K562 (cell line): Measurements from ENCODE around the gene SLC4A2. TPM values are rescaled to one million over a fixed set of nuclear protein-coding genes. Genes with fewer than 3 reads are reported as not detected.

Source experiments
- ATAC-seq: fragments of 200-7000 bp; cut with Tn5 transposase; 3 replicates; pipeline ENCODE4 v1.9.1; 2020; ENCODE audit warnings: moderate library complexity
- BruUV-seq: library from RNA; stranded (reverse); fragments of 400-500 nt; replicated peaks from 2 replicates; lab custom pipeline; 2021; lab: Mats Ljungman, UMichigan
- CTCF ChIA-PET: fragments of 300-600 bp; formaldehyde crosslinking; extraction: SDS; loops from one replicate; lab custom pipeline; 2021; ENCODE audit warnings: low intra/inter-chr PET ratio; lab: Yijun Ruan, JAX
- POLR2A ChIA-PET: fragments of 300-600, 350-650 bp; sonication (Branson Sonifier 250); formaldehyde crosslinking; extraction: SDS; loops from one replicate; lab custom pipeline; 2021; ENCODE audit warnings: antibody characterized with exemption, inconsistent platforms; lab: Yijun Ruan, JAX
- DNase-seq, 4 experiments: peaks; one replicate each; pipeline versions ENCODE4 v3.0.0 to v3.0.0-alpha.2; 2011 to 2018; ENCODE audit warnings: low spot score in 3 of 4, mixed read lengths in 3 of 4; ENCODE audit errors: extremely low read depth in 1 of 4
- FAIRE-seq: peaks from 2 replicates; lab custom pipeline; 2011; peaks lifted over from hg19 to GRCh38; lab: Jason Lieb, UNC
- H2AFZ ChIP-seq: 2 replicates; pipeline ENCODE4 v1.6.0; 2011; ENCODE audit warnings: low read depth, low read length, control low read depth, inconsistent platforms
- H3K27ac ChIP-seq: fragments of 200-600 bp; 3 replicates; pipeline ENCODE4 v1.8.0; 2011; ENCODE audit warnings: low read depth, mild to moderate bottlenecking, control low read depth, inconsistent platforms, low read length, moderate library complexity, mixed read lengths; ENCODE audit errors: extremely low read depth
- H3K27me3 ChIP-seq, 2 experiments: fragments of 300-600 bp in 1 of 2; 2 replicates in 1 of 2; 3 replicates in 1 of 2; pipeline versions ENCODE4 v1.6.0 to v1.8.0; 2011; ENCODE audit warnings: inconsistent platforms in 2 of 2, low read length in 2 of 2, mild to moderate bottlenecking in 1 of 2, mixed read lengths in 1 of 2, moderate library complexity in 1 of 2; ENCODE audit not compliant: control insufficient read depth in 2 of 2, insufficient read depth in 2 of 2
- H3K36me3 ChIP-seq: fragments of 300-600 bp; 3 replicates; pipeline ENCODE4 v1.8.0; 2011; ENCODE audit warnings: mild to moderate bottlenecking, low read length, inconsistent platforms; ENCODE audit not compliant: control insufficient read depth, insufficient read depth
- H3K4me1 ChIP-seq, 2 experiments: fragments of 200-600 bp in 1 of 2; replicated peaks in 1 of 2; 2 replicates in 1 of 2; 3 replicates in 1 of 2; pipeline versions ENCODE4 v1.5.1 to v1.8.0; 2011; ENCODE audit warnings: inconsistent platforms in 2 of 2, low read length in 2 of 2, mild to moderate bottlenecking in 1 of 2, mixed read lengths in 1 of 2, moderate library complexity in 1 of 2; ENCODE audit not compliant: control insufficient read depth in 2 of 2, insufficient read depth in 2 of 2
- H3K4me2 ChIP-seq: 2 replicates; pipeline ENCODE4 v1.6.1; 2011; ENCODE audit warnings: low read length, control low read depth, inconsistent platforms, mixed read lengths; ENCODE audit not compliant: insufficient read depth
- H3K4me3 ChIP-seq: fragments of 200-600 bp; sonication (generic), shearing (Covaris generic); 2 replicates; pipeline ENCODE4 v1.5.1; 2016; ENCODE audit warnings: control low read depth, inconsistent platforms
- H3K79me2 ChIP-seq: fragments of 200-600 bp; 3 replicates; pipeline ENCODE4 v1.8.0; 2011; ENCODE audit warnings: low read length, inconsistent platforms; ENCODE audit not compliant: control insufficient read depth, insufficient read depth
- H3K9ac ChIP-seq, 2 experiments: 2 replicates each; pipeline versions ENCODE4 v1.6.0 to v1.6.1; 2011; ENCODE audit warnings: low read depth in 2 of 2, low read length in 2 of 2, control low read depth in 1 of 2, inconsistent platforms in 1 of 2, mild to moderate bottlenecking in 1 of 2, mixed read lengths in 1 of 2; ENCODE audit not compliant: insufficient read depth in 1 of 2
- H3K9me1 ChIP-seq: one replicate; pipeline ENCODE4 v1.6.0; 2011; ENCODE audit warnings: inconsistent platforms, mild to moderate bottlenecking, low read length, moderate library complexity; ENCODE audit not compliant: control insufficient read depth, insufficient read depth
- H3K9me3 ChIP-seq: replicated peaks from 2 replicates; pipeline ENCODE4 v1.5.1; 2011; ENCODE audit warnings: low read depth, low read length, inconsistent platforms; ENCODE audit not compliant: control insufficient read depth, insufficient read depth
- H4K20me1 ChIP-seq: replicated peaks from 2 replicates; pipeline ENCODE4 v1.6.1; 2011; ENCODE audit warnings: low read length, inconsistent platforms, mixed read lengths; ENCODE audit not compliant: control insufficient read depth, insufficient read depth
- ATF1 ChIP-seq, 2 experiments: fragments of 450-650 bp in 1 of 2; IDR thresholded peaks; 2 replicates each; pipeline ENCODE4 v1.6.1; 2016; ENCODE audit warnings: missing compliant biosample characterization in 1 of 2, missing genetic modification characterization in 1 of 2
- POLR2G ChIP-seq: fragments of 200-400 bp; formaldehyde crosslinking; IDR thresholded peaks from 2 replicates; pipeline ENCODE4 v1.6.1; 2017; ENCODE audit warnings: low read depth, mild to moderate bottlenecking, antibody characterized with exemption, low read length, moderate library complexity
- PREB ChIP-seq: sonication (generic); formaldehyde crosslinking; IDR thresholded peaks from 2 replicates; pipeline ENCODE4 v1.8.1; 2023; ENCODE audit warnings: mild to moderate bottlenecking, missing genetic modification reagents
- SNRNP70 ChIP-seq: fragments of 200-400 bp; formaldehyde crosslinking; optimal IDR thresholded peaks from 2 replicates; pipeline ENCODE3; 2017; ENCODE audit warnings: low read depth, low read length
- SOX6 ChIP-seq: fragments of 450-650 bp; IDR thresholded peaks from 2 replicates; pipeline ENCODE4 v1.6.1; 2014; ENCODE audit warnings: mild to moderate bottlenecking
- STAT5B ChIP-seq: fragments of 250-450 bp; sonication (Bioruptor Pico); IDR thresholded peaks from 2 replicates; pipeline ENCODE4 v1.8.0; 2021; ENCODE audit warnings: mild to moderate bottlenecking, inconsistent platforms
- WGBS: fragments of 100-300 bp; shearing (Covaris generic); methylation state at CpG from one replicate; pipeline ENCODE4 v1.1.6; 2016; ENCODE audit warnings: low coverage, mixed read lengths; ENCODE audit not compliant: insufficient coverage; ENCODE audit errors: missing lambda C conversion rate; 5-methylcytosine and 5-hydroxymethylcytosine counted together
- in situ Hi-C: fragments of 300-500 bp; cut with MboI; formaldehyde crosslinking; loops from 4 replicates; pipeline ENCODE4 v1.15.0; 2018; ENCODE audit warnings: inconsistent platforms, mixed read lengths
- intact Hi-C: fragments of 100-400 bp; cut with micrococcal nuclease; formaldehyde crosslinking; loops from 2 replicates; pipeline ENCODE4 v1.14.2; 2022
- polyA plus RNA-seq, 8 experiments: library from polyadenylated mRNA; depleted of rRNA in 4 of 8; stranded (reverse) in 5 of 8; unstranded in 3 of 8; fragments of >200 nt; fragmentation: Nextera tagmentation in 2 of 8; fragmentation: Illumina TruSeq in 1 of 8; extraction: Ambion mirVana in 2 of 8; extraction: Trizol in 1 of 8; gene quantifications; 2 replicates each; pipeline versions ENCODE4 v1.2.1 to v1.2.3, GENCODE V29; 2011 to 2014; ENCODE audit warnings: inconsistent platforms in 1 of 8, missing spikeins in 1 of 8
- total RNA-seq, 7 experiments: library from RNA; depleted of rRNA in 6 of 7; stranded (reverse); fragments of >200 nt in 6 of 7; fragmentation: Illumina TruSeq in 2 of 7; extraction: Trizol in 2 of 7; gene quantifications; 2 replicates each; pipeline versions ENCODE4 v1.2.1 to v1.2.3, GENCODE V29; 2011 to 2021; ENCODE audit warnings: low replicate concordance in 1 of 7

The SLC4A2 gene
- total and polyA plus RNA-seq, 9 of the 15 experiments (the other 6 are each of a cell fraction or from before 2014, with no cell fraction given) = 11.4 to 375 (median 130) TPM

- in situ Hi-C loops = no loop called here
- Histone ChIP-seq H3K4me3 (no peak overlapping the region), H3K4me1 (peaks cover 10 to 58% of the 10 kb centered on the region in 2 experiments), H3K9me1 (no peaks in the 10 kb centered on the region), H4K20me1 (no peaks in the 10 kb centered on the region), H3K9ac (peak overlapping the region in 1 of 2 experiments; percentile 5; a peak in 2 of 4 replicates), H3K4me2 (no peak overlapping the region), H3K9me3 (no peaks in the 10 kb centered on the region), H3K27ac (no peak overlapping the region), H3K36me3 (peaks cover 76% of the 10 kb centered on the region; the same call in 2 of the 3 replicates), H3K27me3 (no peaks in the 10 kb centered on the region), H2AFZ (no peak overlapping the region), H3K79me2 (peaks cover 32% of the 10 kb centered on the region)
- FAIRE-seq (no peak), DNase-seq (no peak), ATAC-seq (no peak)
- ChIA-PET CTCF (interaction anchor here (1.1 kb wide), 1 partner anchor 77 kb away, joined by 3 read pairs; no protein-coding TSS in a partner anchor), POLR2A (interaction anchor here (0.7 kb wide), 1 partner anchor 10 kb away, joined by 3 read pairs; no protein-coding TSS in a partner anchor)
- 84% methylated on average over 5 of the region's 5 CpGs for WGBS
- BruUV-seq = no TSS peak
- TF ChIP-seq PREB (CRISPR knock-in tag) (no peak), STAT5B (CRISPR knock-in tag) (no peak), SNRNP70 (no peak), POLR2G (0 out of 2 replicates have a peak, but pooled peaks have one; percentile 4), SOX6 (no peak), ATF1 (CRISPR knock-in tag; IDR thresholded peaks at IDR 0.05) (0 out of 2 replicates have a peak, but pooled peaks have one; percentile 2), ATF1 (tag; IDR thresholded peaks at IDR 0.05) (no peak)
- intact Hi-C loops = no loop called here
These were observed 25.5 kb upstream of the SLC4A2 start for GRCh38 chr7:151033864-151034249.
